H9 (cell line): ENCODE data around the gene EPB41L2. TPM values are rescaled to one million over a fixed set of nuclear protein-coding genes. Genes with fewer than 3 reads are reported as not detected.

Experiments
- DNase-seq: peaks from one replicate; pipeline ENCODE4 v3.0.0-alpha.2; 2017
- H2AFZ ChIP-seq: one replicate; pipeline ENCODE4 v1.6.1; 2013; ENCODE audit warnings: mild to moderate bottlenecking, low read length, control low read depth, moderate library complexity
- H2AK5ac ChIP-seq: 2 replicates; pipeline ENCODE4 v1.6.1; 2013; ENCODE audit warnings: low read length, control low read depth, mixed read lengths; ENCODE audit not compliant: insufficient read length
- H2BK120ac ChIP-seq: one replicate; pipeline ENCODE4 v1.6.1; 2013; ENCODE audit warnings: low read depth, mild to moderate bottlenecking, low read length, control low read depth, inconsistent platforms; ENCODE audit not compliant: poor library complexity, severe bottlenecking
- H2BK12ac ChIP-seq: 2 replicates; pipeline ENCODE4 v1.6.1; 2013; ENCODE audit warnings: low read length, control low read depth, mixed read lengths, low read depth; ENCODE audit not compliant: insufficient read length
- H2BK15ac ChIP-seq: 2 replicates; pipeline ENCODE4 v1.6.1; 2013; ENCODE audit warnings: low read depth, low read length, control low read depth
- H2BK20ac ChIP-seq: one replicate; pipeline ENCODE4 v1.6.1; 2013; ENCODE audit warnings: low read depth, mild to moderate bottlenecking, low read length, control low read depth, inconsistent platforms; ENCODE audit not compliant: poor library complexity, severe bottlenecking
- H2BK5ac ChIP-seq: 2 replicates; pipeline ENCODE4 v1.6.1; 2013; ENCODE audit warnings: low read length, control low read depth, mixed read lengths; ENCODE audit not compliant: insufficient read length
- H3K14ac ChIP-seq: 2 replicates; pipeline ENCODE4 v1.6.1; 2013; ENCODE audit warnings: low read length, control low read depth; ENCODE audit not compliant: insufficient read depth
- H3K18ac ChIP-seq: 2 replicates; pipeline ENCODE4 v1.6.1; 2013; ENCODE audit warnings: low read depth, mild to moderate bottlenecking, mixed read lengths, low read length, control low read depth; ENCODE audit not compliant: insufficient read length
- H3K23ac ChIP-seq: 2 replicates; pipeline ENCODE4 v1.6.1; 2013; ENCODE audit warnings: low read length, control low read depth, mixed read lengths, low read depth; ENCODE audit not compliant: insufficient read length
- H3K23me2 ChIP-seq: 2 replicates; pipeline ENCODE4 v1.6.1; 2013; ENCODE audit warnings: low read depth, mild to moderate bottlenecking, mixed read lengths, low read length, control low read depth; ENCODE audit not compliant: insufficient read length, poor library complexity, severe bottlenecking
- H3K27ac ChIP-seq: 2 replicates; pipeline ENCODE4 v1.5.1; 2013; ENCODE audit warnings: low read length, control low read depth, mixed read lengths, low read depth; ENCODE audit not compliant: insufficient read length
- H3K27me3 ChIP-seq: 2 replicates; pipeline ENCODE4 v1.6.1; 2013; ENCODE audit warnings: low read length, control low read depth, inconsistent platforms; ENCODE audit not compliant: insufficient read depth
- H3K4ac ChIP-seq: 2 replicates; pipeline ENCODE4 v1.6.1; 2013; ENCODE audit warnings: low read depth, mild to moderate bottlenecking, control low read depth, inconsistent platforms, low read length, moderate library complexity
- H3K4me1 ChIP-seq: 2 replicates; pipeline ENCODE4 v1.6.1; 2013; ENCODE audit warnings: low read length, control low read depth, inconsistent platforms; ENCODE audit not compliant: insufficient read depth
- H3K4me2 ChIP-seq: 2 replicates; pipeline ENCODE4 v1.6.1; 2013; ENCODE audit warnings: low read length, control low read depth, mixed read lengths; ENCODE audit not compliant: insufficient read length, insufficient read depth
- H3K56ac ChIP-seq: 2 replicates; pipeline ENCODE4 v1.6.1; 2013; ENCODE audit warnings: low read depth, mild to moderate bottlenecking, mixed read lengths, low read length, control low read depth; ENCODE audit not compliant: insufficient read length
- H3K79me1 ChIP-seq: 2 replicates; pipeline ENCODE4 v1.6.1; 2013; ENCODE audit warnings: low read depth, mild to moderate bottlenecking, moderate library complexity, low read length, control low read depth, inconsistent platforms; ENCODE audit not compliant: insufficient read depth, poor library complexity, severe bottlenecking
- H3K79me2 ChIP-seq: 2 replicates; pipeline ENCODE4 v1.6.1; 2013; ENCODE audit warnings: low read length, control low read depth, inconsistent platforms; ENCODE audit not compliant: insufficient read depth
- H3K9ac ChIP-seq: 2 replicates; pipeline ENCODE4 v1.6.1; 2013; ENCODE audit warnings: low read length, control low read depth, mixed read lengths; ENCODE audit not compliant: insufficient read length; ENCODE audit errors: extremely low read depth
- H3K9me3 ChIP-seq: one replicate; pipeline ENCODE4 v1.6.1; 2013; ENCODE audit warnings: low read depth, low read length, inconsistent platforms; ENCODE audit not compliant: control insufficient read depth
- H3T11ph ChIP-seq: one replicate; pipeline ENCODE4 v1.6.1; 2013; ENCODE audit warnings: mild to moderate bottlenecking, low read length, control low read depth, inconsistent platforms
- H4K20me1 ChIP-seq: one replicate; pipeline ENCODE4 v1.6.1; 2013; ENCODE audit not compliant: control insufficient read depth, insufficient read length, insufficient read depth
- H4K5ac ChIP-seq: 2 replicates; pipeline ENCODE4 v1.6.1; 2013; ENCODE audit warnings: low read depth, mild to moderate bottlenecking, mixed read lengths, low read length, control low read depth; ENCODE audit not compliant: insufficient read length
- H4K8ac ChIP-seq: replicated peaks from 2 replicates; pipeline ENCODE4 v1.6.1; 2013; ENCODE audit warnings: low read length, control low read depth, mixed read lengths, low read depth; ENCODE audit not compliant: insufficient read length
- H4K91ac ChIP-seq: 2 replicates; pipeline ENCODE4 v1.6.1; 2013; ENCODE audit warnings: low read depth, mild to moderate bottlenecking, moderate library complexity, mixed read lengths, low read length, control low read depth; ENCODE audit not compliant: insufficient read length
- H3K27ac Mint-ChIP-seq, 3 experiments: 2 replicates in 2 of 3; 3 replicates in 1 of 3; pipeline ENCODE4 v1.8.0; 2020 to 2021; ENCODE audit warnings: mixed read lengths in 3 of 3, mild to moderate bottlenecking in 1 of 3, moderate library complexity in 1 of 3
- H3K27me3 Mint-ChIP-seq: 2 replicates; pipeline ENCODE4 v1.8.0; 2021; ENCODE audit warnings: low read depth, mild to moderate bottlenecking, moderate library complexity, mixed read lengths
- H3K36me3 Mint-ChIP-seq, 3 experiments: 2 replicates in 2 of 3; 3 replicates in 1 of 3; pipeline ENCODE4 v1.8.0; 2020 to 2021; ENCODE audit warnings: low read depth in 3 of 3, mixed read lengths in 3 of 3; ENCODE audit not compliant: insufficient read depth in 1 of 3
- H3K4me1 Mint-ChIP-seq, 2 experiments: 2 replicates each; pipeline ENCODE4 v1.8.0; 2020; ENCODE audit warnings: mixed read lengths in 2 of 2
- H3K4me3 Mint-ChIP-seq, 2 experiments: 2 replicates in 1 of 2; 3 replicates in 1 of 2; pipeline ENCODE4 v1.8.0; 2020 to 2021; ENCODE audit warnings: mild to moderate bottlenecking in 2 of 2, mixed read lengths in 2 of 2, moderate library complexity in 1 of 2
- H3K9me3 Mint-ChIP-seq, 2 experiments: 2 replicates in 1 of 2; 3 replicates in 1 of 2; pipeline ENCODE4 v1.8.0; 2020; ENCODE audit warnings: mild to moderate bottlenecking in 2 of 2, mixed read lengths in 2 of 2, moderate library complexity in 1 of 2
- WGBS: extraction: QIAGEN DNeasy Blood & Tissue Kit; methylation state at CpG from one replicate; pipeline ENCODE4 v1.1.7; 2013; ENCODE audit warnings: missing lambda C conversion rate, low lambda C conversion rate, mixed read lengths; ENCODE audit not compliant: insufficient read length; ENCODE audit errors: extremely low coverage; 5-methylcytosine and 5-hydroxymethylcytosine counted together
- total RNA-seq: library from RNA; stranded (reverse); gene quantifications from 2 replicates; pipeline ENCODE4 v1.2.1, GENCODE V29; 2021
- TF ChIP-seq, protein P1 (sequence below): fragments of 200-600 bp; sonication (generic); conservative IDR thresholded peaks from 3 replicates; pipeline ENCODE4 v1.8.0; 2021; ENCODE audit warnings: antibody characterized with exemption, mild to moderate bottlenecking

The EPB41L2 gene
- total RNA-seq, 1 experiment from 2014 or later = 90.2 TPM

GRCh38 chr6:130834482-130835251, 228.4 kb downstream of the EPB41L2 start:
- H3K18ac ChIP-seq = no peak overlapping the region
- H2BK20ac ChIP-seq = no peak overlapping the region
- no peak overlapping the region for H3K4me2 ChIP-seq
- H3K79me2 ChIP-seq = no peaks in the 10 kb centered on the region
- no peak overlapping the region for H3K23ac ChIP-seq
- H4K91ac ChIP-seq = no peak overlapping the region
- H3K9me3 ChIP-seq = no peaks in the 10 kb centered on the region
- no peak overlapping the region for H2AFZ ChIP-seq
- no peak overlapping the region for H2BK12ac ChIP-seq
- no peaks in the 10 kb centered on the region; a peak in 3 of 7 replicates for H3K36me3 Mint-ChIP-seq
- no peaks in the 10 kb centered on the region for H4K20me1 ChIP-seq
- no peak overlapping the region for H3K4ac ChIP-seq
- no peaks in the 10 kb centered on the region for H3K23me2 ChIP-seq
- H3T11ph ChIP-seq = no peak overlapping the region
- H3K4me3 Mint-ChIP-seq = no peak overlapping the region
- no CpG with 5 or more reads among the region's 5 CpGs for WGBS
- no peak overlapping the region; a peak in 1 of 7 replicates for H3K27ac Mint-ChIP-seq
- no peaks in the 10 kb centered on the region for H3K27me3 Mint-ChIP-seq
- no peak overlapping the region for H4K8ac ChIP-seq
- TF ChIP-seq, protein P1, sequence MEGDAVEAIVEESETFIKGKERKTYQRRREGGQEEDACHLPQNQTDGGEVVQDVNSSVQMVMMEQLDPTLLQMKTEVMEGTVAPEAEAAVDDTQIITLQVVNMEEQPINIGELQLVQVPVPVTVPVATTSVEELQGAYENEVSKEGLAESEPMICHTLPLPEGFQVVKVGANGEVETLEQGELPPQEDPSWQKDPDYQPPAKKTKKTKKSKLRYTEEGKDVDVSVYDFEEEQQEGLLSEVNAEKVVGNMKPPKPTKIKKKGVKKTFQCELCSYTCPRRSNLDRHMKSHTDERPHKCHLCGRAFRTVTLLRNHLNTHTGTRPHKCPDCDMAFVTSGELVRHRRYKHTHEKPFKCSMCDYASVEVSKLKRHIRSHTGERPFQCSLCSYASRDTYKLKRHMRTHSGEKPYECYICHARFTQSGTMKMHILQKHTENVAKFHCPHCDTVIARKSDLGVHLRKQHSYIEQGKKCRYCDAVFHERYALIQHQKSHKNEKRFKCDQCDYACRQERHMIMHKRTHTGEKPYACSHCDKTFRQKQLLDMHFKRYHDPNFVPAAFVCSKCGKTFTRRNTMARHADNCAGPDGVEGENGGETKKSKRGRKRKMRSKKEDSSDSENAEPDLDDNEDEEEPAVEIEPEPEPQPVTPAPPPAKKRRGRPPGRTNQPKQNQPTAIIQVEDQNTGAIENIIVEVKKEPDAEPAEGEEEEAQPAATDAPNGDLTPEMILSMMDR = no peak
- H4K5ac ChIP-seq = no peak overlapping the region
- no peaks in the 10 kb centered on the region for H3K79me1 ChIP-seq
- H2AK5ac ChIP-seq = no peak overlapping the region
- H3K9me3 Mint-ChIP-seq = no peaks in the 10 kb centered on the region
- no peak overlapping the region for H3K9ac ChIP-seq
- H3K27me3 ChIP-seq = no peaks in the 10 kb centered on the region
- H2BK15ac ChIP-seq = no peak overlapping the region
- H2BK5ac ChIP-seq = no peak overlapping the region
- no peak for DNase-seq
- no peak overlapping the region for H3K56ac ChIP-seq
- H3K4me1 ChIP-seq = no peaks in the 10 kb centered on the region
- H3K14ac ChIP-seq = no peak overlapping the region
- H3K27ac ChIP-seq = no peak overlapping the region
- peaks cover 17 to 19% of the 10 kb centered on the region in 2 experiments for H3K4me1 Mint-ChIP-seq
- H2BK120ac ChIP-seq = no peak overlapping the region
